Activated CD4-positive, alpha-beta T cell treated with anti-CD3 and anti-CD28 coated beads, Interleukin-2, amount 50 U/mL, for 24 hours (primary cell): ENCODE results near the gene SIX5.

Experiments
- DNase-seq, 2 donors: peaks; one replicate each; pipeline ENCODE4 v3.0.0-alpha.2; 2020; ENCODE audit warnings: low read depth in 1 of 2, low spot score in 1 of 2

SIX5 gene

DNA sequence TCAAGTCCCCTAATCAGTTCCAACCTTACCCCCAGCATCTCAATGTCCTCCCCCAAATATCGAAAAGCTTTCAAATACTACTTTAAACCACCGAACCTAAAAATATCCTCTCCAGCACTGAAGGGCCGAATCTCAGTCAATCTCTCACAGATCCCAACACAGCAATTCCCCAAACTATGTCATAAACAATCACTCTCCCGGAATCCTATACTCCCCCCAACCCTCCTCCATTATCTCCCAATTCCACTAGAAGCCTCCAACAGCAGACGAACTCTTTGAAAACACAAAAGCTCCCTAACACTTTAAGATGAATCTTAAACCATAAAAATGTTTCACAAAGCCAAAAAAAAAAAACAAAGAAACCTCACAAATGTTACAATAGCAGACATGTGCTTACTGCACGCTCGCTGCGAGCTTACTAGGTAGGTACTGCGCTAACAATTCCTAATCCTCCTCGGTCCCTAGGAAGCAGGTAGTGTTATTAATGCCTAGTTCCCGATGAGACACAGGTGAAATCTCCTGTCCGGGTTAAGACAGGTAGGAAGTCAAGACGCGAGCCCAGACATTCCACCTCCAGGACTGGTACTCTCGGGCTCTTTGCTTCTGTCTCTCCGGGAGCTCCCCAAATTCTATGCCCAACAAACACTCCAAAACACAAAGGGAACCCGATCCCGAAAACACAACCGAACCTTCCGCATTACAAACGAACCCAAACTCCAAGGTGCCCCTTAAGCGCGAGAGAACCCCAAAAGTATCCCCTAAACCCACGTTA is 52.5 kb downstream of the SIX5 start:
- peak; percentile 8 to 16 for DNase-seq

DNA sequence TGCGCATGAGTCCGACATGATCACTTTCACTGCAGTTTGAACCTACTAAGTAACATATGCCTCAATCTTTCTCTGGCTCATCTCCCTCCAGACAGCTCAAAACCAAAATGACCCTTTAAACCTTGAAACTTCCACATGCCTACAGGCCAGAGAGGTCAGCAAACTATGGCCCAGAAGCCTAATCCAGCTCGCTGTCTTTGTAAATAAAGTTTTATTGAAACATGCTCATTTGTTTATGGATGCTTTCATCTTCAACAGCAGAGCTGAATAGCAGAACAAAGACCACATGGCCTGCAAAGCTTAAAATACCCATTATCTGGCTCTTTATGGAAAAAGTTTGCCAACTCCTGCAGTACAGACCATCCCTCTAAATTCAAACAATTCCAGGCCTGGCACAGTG is 53.9 kb downstream of the SIX5 start:
- DNase-seq = no peak
